Activated CD8-positive, alpha-beta memory T cell treated with anti-CD3 and anti-CD28 coated beads, Interleukin-2, amount 50 U/mL, for 48 hours (primary cell): ENCODE measurements around the gene HECTD4.

ENCODE experiments used
- DNase-seq: peaks from one replicate; pipeline ENCODE4 v3.0.0-alpha.2; 2020

The HECTD4 gene

GRCh38 chr12:112196196-112196875 is 185.9 kb downstream of the HECTD4 start:
- no peak for DNase-seq

DNA sequence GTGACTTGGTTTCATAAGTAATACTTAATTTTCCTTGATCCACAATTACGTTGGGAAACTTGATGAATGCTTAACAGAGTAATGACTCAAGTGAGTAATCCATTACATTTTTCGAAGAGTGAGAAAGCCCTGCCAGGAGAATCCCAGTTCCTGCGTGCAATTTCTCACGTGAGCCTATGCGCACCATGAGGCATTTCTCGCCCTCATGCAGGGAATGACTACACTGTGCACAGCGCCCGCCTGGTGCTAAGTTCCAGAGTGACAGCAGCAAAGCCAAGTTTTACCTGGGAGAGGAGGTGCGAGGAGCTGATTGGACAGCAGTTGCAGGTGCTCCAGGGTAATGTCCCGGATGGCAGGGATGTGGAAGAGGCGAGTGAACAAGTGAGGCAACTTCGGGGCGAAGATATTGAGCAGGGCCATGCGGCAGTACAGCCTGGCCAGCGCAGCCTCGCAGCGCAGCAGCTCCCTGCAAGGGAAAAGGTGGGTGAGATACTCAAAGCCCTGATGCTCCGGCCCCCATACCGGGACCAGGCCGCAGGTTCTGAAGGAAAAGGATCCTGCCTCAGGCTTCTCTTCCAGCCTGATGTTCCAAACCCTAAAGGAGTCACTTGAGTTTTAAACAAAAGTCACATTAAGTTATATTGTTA is 187.5 kb downstream of the HECTD4 start:
- no peak for DNase-seq

- no peak for DNase-seq
Observed at GRCh38 chr12:112192475-112192874, 189.8 kb downstream of the HECTD4 start.

DNA sequence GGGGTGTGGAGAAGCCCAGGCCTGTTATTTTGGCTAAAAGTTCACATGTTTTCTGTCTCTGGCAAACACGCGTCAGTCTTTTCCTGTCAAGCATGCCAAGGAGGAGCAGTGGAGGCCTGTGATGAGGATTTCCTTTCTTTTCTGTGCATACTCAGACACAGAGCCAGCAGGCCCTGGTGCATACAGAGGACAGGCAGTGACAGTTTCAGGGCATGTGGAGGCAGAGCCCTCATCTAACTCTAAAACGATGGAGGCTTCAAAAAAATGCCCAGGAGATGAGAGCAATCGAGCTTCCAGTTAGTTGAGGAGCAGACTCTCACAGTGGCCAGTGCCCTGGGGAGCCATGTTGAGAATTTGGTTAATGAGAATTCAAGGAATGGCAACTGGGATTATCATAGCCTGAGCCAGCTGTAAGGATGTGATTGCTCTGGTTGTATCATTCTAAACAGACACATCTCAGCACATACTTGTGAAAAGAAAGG is 190.3 kb downstream of the HECTD4 start:
- DNase-seq, result no peak

DNA sequence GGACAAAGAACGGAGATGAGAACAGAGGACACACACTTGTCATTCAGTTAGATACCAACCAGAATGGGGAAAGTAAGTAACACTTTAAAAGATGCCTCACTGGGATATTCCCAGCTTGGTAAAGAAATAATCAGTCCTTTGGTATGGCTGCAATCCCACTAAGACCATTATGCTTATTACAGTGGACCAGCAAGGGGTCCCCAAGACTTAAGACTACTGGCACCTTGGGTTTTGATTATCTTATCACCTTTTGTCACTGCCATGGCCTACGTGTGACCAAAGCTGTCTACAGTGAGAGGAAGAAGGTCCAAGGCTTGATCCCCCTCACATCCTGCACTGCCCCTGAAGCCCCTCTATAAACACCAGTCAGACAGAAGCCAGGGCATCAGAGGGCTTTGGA is 191.0 kb downstream of the HECTD4 start:
- DNase-seq, result no peak

- DNase-seq, result no peak
Observed at GRCh38 chr12:112190231-112191025, 191.8 kb downstream of the HECTD4 start.

DNA sequence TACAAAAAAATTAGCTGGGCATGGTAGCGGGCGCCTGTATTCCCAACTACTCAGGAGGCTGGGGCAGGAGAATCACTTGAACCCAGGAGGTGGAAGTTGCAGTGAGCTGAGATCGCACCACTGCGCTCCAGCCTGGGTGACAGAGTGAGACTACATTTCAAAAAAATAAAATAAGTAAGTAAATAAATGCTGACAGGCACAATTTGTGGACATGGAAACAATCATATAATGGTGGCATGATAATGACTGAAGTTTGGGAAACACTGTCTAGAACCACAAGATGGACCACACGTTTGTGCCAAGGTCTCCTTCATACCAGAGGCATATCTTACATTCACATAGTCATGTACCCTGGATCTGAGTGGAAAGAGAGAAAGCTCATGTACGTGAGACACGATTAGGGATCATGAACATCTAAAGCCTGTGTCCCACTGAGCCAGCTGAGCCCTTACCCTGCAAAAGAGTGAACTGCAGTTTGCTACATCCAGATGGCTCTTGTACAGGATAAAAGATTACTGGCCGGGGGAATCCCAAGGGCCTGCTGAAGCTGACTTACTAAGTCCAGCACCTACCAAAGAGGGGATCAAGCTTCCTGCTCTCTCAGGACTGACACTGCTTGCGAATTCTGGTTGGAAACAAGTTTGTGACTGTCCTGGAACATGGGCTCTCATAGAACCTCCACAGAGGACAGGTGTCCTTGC is 194.0 kb downstream of the HECTD4 start:
- no peak for DNase-seq

DNA sequence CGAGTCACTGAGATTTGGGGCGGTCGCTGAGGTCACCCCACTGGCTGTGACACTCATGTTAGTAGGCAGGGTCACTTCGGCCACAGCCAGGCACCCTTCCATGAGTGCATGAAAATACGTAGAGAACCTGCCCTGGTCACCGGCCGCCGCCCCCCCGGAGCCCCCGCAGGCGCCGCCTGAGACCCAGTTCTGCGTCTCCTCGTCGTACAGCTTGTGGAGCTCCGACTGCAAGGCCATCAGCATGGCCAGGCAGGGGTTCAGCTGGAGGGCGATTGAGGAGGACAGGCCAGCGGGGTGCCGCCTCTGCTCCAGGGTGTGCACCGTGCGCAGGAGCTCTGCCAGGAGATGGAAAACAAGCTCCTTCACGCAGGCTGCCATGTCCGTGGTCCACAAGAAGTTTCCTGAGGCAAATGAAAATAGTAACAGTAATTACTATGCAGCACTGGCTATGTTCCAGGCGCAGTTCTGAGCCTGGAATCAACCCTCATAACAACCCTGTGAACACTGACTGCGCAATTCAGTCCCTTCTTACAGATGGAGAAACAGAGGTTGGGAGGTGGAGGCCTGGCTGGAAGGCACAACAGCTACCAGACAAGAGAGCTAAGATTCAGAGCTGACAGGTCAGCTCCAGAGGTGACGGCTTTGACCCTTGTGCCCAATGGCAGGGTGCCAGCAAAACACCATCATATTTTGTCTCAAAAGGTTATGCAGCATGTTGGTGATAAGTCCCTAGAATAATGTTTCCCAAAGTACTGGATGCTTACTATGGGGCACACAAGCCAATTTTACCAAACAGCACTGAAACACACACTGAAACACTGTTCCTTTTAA is 196.9 kb downstream of the HECTD4 start:
- no peak for DNase-seq

DNA sequence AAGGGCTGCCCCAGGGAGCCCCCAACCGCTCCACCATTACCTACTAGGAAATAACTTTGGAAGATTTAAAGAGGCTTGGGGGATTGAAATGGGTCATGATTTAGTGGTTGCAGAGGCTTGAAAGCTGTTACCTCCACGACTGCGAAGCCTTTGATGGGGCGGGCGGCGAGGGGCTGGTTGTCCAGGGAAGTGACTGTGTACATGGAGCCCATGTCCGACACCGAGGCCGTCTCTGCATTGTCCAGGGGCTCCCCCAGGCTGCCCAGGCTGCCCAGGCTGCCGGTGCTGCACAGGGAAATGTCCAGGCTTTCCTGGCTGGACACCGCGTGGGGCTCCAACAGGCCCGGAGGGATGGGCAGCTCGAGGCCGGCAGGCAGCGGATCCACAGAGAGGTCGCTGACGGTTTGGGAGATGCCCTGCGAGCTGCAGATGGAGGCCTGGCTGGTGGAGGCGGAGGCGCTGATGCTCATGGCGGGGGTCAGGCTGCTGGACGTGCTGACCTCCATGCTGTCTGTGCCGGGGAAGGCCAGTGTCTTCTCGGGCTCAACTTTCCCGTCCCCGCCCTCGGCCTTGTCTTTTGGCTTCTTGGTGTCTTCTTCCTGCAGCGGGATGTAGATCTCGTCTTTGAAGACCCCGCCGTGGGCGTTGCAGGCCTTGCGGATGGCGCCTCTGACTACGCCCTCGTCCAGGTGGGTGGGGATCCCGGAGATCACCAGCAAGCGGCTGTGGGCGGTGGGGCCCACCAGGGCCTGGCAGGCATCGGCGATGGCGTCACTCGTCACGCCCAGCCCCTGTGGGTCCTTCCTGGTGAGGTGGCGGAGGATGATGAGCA is 198.0 kb downstream of the HECTD4 start:
- no peak for DNase-seq

DNA sequence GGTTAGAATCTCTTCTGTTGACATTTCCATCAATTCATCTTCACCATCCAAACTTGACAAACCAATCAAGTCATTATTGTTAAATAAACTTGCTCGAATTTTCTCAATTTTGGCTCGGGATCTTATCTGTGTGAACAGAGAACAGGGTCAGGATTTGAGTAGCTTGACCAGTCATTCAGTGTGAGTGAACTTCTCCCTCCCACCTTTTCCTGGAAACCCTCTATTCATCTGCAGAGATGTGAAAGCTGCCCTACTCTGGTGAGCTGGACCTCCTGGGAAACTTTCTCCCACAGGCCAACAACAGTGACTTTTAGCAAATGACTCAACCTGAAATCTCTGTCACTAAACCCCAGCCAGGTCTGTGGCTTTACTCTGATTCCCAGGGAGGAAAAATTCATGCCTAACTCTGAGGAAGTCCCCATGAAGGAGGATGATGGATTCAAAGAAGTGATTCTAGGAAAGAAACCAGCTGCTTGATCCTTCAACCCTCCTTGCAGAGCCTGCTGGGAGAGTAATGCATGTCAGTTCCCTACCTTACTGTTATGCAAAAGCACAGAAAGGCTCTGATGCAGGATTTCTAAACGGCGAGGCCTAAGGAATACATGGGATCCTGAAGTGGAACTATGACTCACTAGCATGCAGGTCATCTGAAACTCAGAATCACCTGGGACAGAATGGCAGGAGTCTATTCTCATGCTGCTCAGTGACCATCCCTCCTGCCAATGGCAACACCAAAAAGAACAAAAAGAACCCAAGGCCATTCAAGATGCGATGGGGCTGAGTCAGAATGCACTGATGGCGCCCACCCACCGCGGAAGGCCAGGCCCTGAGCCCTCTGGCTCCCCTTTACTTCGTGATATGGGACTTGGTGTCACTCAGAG is 198.8 kb downstream of the HECTD4 start:
- no peak for DNase-seq

DNA sequence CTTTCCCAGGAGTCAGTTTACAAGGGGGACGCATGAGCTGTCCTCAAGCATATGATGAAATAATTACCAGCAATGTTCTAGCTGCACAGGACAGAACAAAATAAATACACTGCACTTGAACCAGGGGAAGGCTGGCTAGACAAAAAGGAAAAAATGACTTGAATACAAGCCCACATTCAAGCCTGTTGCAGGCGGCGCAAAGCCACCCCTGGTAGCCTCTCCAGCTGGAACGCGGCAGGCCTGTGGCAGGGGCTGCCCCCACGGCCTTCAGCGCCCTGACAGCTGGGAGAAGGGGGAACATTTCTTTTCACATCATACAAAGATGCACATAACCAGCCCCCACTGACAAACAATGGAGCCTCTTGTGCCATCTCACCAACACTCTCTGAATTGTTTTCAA is 199.7 kb downstream of the HECTD4 start:
- no peak for DNase-seq

DNA sequence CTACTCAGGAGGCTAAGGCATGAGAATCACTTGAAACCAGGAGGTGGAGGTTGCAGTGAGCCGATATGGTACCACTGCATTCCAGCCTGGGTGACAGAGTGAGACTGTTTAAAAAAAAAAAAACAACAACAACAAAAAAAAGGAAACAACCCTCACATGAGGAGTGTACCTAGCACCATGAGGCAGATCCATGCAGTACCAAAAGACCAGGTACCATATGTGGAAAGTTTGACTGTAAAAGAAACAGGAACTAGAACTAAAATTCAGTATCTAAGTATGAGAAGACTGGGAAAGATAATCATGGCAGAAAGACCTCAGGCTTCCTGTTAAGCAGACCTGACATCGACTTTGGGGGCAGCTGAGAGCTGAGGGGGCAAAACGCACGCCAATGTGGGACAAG is 201.8 kb downstream of the HECTD4 start:
- no peak for DNase-seq

DNA sequence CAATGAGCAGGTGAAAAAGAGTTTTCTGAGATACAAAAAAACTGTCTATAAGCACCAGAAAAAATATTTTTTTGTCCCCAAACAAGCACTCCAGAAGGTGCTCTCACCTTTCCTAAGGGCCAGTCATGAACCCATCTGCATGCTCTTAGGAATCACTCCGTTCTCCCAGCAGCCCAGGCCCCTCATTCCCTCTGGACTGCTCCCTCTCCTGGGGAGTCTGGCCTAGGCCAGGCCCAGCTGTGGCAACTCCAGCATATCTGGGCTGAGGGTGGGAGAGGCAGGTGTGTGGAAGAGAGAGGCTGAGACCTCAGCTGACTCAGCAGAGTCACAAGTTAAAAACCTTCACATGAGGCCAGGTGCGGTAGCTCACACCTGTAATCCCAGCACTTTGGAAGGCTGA is 202.3 kb downstream of the HECTD4 start:
- no peak for DNase-seq

DNA sequence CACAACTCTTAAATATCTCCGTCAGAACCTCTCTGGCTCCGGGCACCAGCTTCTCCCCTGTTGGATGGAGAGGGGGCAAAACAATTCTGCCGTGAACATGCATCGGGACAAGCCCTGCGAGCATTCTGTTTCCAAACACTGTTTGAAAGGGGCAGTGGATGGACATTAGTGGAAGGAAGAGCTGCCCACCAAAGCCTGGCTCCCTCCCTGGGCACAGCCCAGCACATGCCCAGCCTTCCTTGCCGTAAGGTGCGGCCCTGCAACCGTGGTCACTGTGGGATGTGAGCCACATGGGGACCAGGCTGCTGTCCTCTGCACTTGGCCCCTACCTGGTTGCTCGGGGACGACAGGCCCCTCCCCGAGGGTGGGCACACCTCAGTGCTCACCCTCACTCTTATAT is 202.9 kb downstream of the HECTD4 start:
- DNase-seq, result no peak

DNA sequence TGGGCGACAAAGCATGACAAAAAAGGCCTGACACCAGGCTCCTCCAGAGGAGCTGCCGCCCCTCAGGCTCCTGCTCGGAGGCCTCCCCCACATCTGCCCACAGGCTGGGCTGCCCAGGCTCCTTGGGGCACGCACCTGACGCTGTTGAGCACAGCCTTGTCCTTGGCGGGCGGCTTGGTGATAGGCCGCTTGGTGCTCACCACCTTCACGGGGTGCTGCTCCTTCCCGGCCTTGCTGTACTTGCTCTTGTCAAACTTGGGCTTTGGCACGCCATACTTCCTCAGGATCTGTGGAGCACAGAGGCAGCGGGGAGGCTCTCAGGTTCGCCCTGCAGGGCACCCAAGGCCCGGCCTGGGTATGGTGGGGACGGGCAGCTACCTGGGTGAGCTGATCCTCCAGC is 203.4 kb downstream of the HECTD4 start:
- DNase-seq, result no peak

GRCh38 chr12:112176321-112177010 is 205.8 kb downstream of the HECTD4 start:
- DNase-seq, result no peak

DNA sequence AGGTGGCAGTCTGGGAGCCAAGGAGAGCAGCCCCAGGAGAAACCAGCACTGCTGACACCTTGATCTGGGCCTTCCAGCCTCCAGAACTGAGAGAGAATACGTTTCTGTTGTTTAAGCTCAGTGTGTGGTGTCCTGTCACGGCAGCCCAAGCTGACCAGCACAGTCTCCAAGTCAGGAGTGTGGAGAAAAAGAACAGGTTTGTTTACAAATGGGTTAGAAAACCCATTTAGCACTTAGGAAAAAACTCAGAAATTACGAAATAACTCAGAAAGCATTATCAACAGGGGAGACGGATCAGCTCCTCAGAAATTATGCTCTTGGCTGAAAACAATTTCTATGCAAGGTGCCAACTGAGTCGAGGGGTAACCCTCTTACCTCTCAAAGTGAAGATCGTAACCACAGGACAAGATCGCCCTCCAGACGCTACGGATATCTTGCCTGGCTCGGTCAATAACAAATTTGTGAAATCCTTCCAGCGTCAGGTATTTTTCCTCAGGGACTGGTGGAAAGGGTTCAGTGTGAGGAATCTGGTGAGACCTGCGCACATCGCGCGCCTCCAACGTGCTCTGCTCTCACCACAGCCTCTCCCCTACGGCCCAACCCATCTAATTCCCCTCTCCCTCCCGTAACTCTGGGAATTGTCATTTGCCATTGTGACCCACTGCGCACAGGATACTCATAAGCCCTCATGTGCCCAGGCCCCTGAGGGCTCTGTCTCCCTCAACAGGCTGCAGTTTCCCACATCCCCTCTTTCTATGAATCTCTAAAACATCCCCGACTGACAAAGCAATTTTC is 206.7 kb downstream of the HECTD4 start:
- DNase-seq, result no peak

- no peak for DNase-seq
Observed at GRCh38 chr12:112172556-112173324, 209.5 kb downstream of the HECTD4 start.
